Upper lobe of right lung (tissue), 1 donor: ENCODE results near the gene TBC1D13. TPM values are rescaled to one million over a fixed set of nuclear protein-coding genes. Genes with fewer than 3 reads are reported as not detected.
A peak's percentile ranks its signal among the peaks of the same experiment; 100 is the strongest.

Experiments
- ATAC-seq: fragments of 200-7000 bp; cut with Tn5 transposase; one replicate; pipeline ENCODE4 v1.9.1; 2020; ENCODE audit warnings: mild to moderate bottlenecking, moderate library complexity
- DNase-seq: peaks from one replicate; pipeline ENCODE4 v3.0.0-alpha.2; 2020
- H3K27ac ChIP-seq: fragments of 200-600 bp; one replicate; pipeline ENCODE4 v1.8.0; 2022
- H3K27me3 ChIP-seq: fragments of 200-600 bp; one replicate; pipeline ENCODE4 v1.8.0; 2022; ENCODE audit warnings: mild to moderate bottlenecking
- H3K36me3 ChIP-seq: fragments of 200-600 bp; one replicate; pipeline ENCODE4 v1.8.0; 2022
- H3K4me1 ChIP-seq: fragments of 200-600 bp; one replicate; pipeline ENCODE4 v1.8.0; 2022
- H3K4me3 ChIP-seq: fragments of 200-600 bp; one replicate; pipeline ENCODE4 v1.8.0; 2022; ENCODE audit warnings: mild to moderate bottlenecking
- H3K9me3 ChIP-seq: fragments of 200-600 bp; one replicate; pipeline ENCODE4 v1.8.0; 2022
- CTCF ChIP-seq: fragments of 200-600 bp; IDR thresholded peaks from one replicate; pipeline ENCODE4 v1.8.0; 2022; ENCODE audit warnings: antibody characterized with exemption
- intact Hi-C: fragments of 100-400 bp; cut with DNase I; formaldehyde crosslinking; loops from one replicate; pipeline ENCODE4 v1.11.0; 2022
- total RNA-seq: library from RNA; stranded (reverse); fragmentation: NEBNext Ultra II Directional; extraction: Animal tissue kit (Norgen Biotek cat#: 25700); gene quantifications from one replicate; pipeline ENCODE4 v1.2.1, GENCODE V29; 2021
- donor health status: DM: no; HTN: yes; CAD: no; lungs with severe emphysema.

The TBC1D13 gene
- total RNA-seq, 1 donor from 2014 or later = 27.1 TPM

- no peak for ATAC-seq
- TF ChIP-seq CTCF = no peak
- H3K27me3 ChIP-seq = no peaks in the 10 kb centered on the region
- H3K4me3 ChIP-seq = no peak overlapping the region
- peaks cover 32% of the 10 kb centered on the region for H3K36me3 ChIP-seq
- DNase-seq = no peak
- H3K9me3 ChIP-seq = no peaks in the 10 kb centered on the region
- H3K27ac ChIP-seq = no peak overlapping the region
- no peaks in the 10 kb centered on the region for H3K4me1 ChIP-seq
- intact Hi-C loops = no loop called here
Observed at GRCh38 chr9:128810873-128811272, 23.8 kb downstream of the TBC1D13 start.

GRCh38 chr9:128818099-128818838 lies 31.2 kb downstream of the TBC1D13 start, which contains the start of gene ENDOG:
TSS of gene ENDOG (plus strand) at chr9:128818500. CDS start at chr9:128818685, 185 bp downstream.
- Histone ChIP-seq H3K4me3 (peak within 1 kb of the TSS; percentile 77), H3K27ac (peak within 1 kb of the TSS; percentile 83), H3K4me1 (peaks cover 11% of the 10 kb centered on the region), H3K9me3 (no peaks in the 10 kb centered on the region), H3K36me3 (peaks cover 9% of the 10 kb centered on the region), H3K27me3 (no peaks in the 10 kb centered on the region)
- ATAC-seq (peak; percentile 99), DNase-seq (peak; percentile 98)
- peak; percentile 97 for TF ChIP-seq CTCF
- intact Hi-C loops = no loop called here

- ATAC-seq (peak; percentile 42), DNase-seq (peak; percentile 81)
- no peaks in the 10 kb centered on the region for H3K9me3 ChIP-seq
- no peak for TF ChIP-seq CTCF
- H3K27me3 ChIP-seq = no peaks in the 10 kb centered on the region
- H3K27ac ChIP-seq = peak overlapping the region; percentile 83
- peaks cover 17% of the 10 kb centered on the region for H3K36me3 ChIP-seq
- intact Hi-C loops = no loop called here
- peak overlapping the region; percentile 77 for H3K4me3 ChIP-seq
- H3K4me1 ChIP-seq = peaks cover 11% of the 10 kb centered on the region
Observed at GRCh38 chr9:128818839-128819715, 32.0 kb downstream of the TBC1D13 start.

- peaks cover 24% of the 10 kb centered on the region for H3K36me3 ChIP-seq
- H3K27ac ChIP-seq = no peak overlapping the region
- H3K27me3 ChIP-seq = no peaks in the 10 kb centered on the region
- ATAC-seq = no peak
- no peak for TF ChIP-seq CTCF
- peaks cover 11% of the 10 kb centered on the region for H3K4me1 ChIP-seq
- H3K9me3 ChIP-seq = no peaks in the 10 kb centered on the region
- no peak for DNase-seq
- intact Hi-C loops = no loop called here
- peak overlapping the region; percentile 77 for H3K4me3 ChIP-seq
Observed at GRCh38 chr9:128819716-128820664, 32.9 kb downstream of the TBC1D13 start.
